Measurements from ENCODE around the gene PKP1. TPM values are rescaled to one million over a fixed set of nuclear protein-coding genes. Genes with fewer than 3 reads are reported as not detected.

The PKP1 gene
- total and polyA plus RNA-seq, 2 of the 4 experiments (the other 2 are of a cell fraction): 0.18 to 0.36 TPM

- 38% methylated on average over 5 of the region's 28 CpGs; no CpG with 5 or more reads in 1 of the 2 experiments for WGBS, 2 experiments (ENCODE audit: extremely low coverage in 2 of 2, insufficient read length in 1 of 2)
- peak overlapping the region; percentile 86 for H2AFZ ChIP-seq (replicated peaks; ENCODE audit: low read length, poor library complexity)
- H3K9ac ChIP-seq (ENCODE audit: low read depth, low read length): no peak overlapping the region
- H3K9me1 ChIP-seq (ENCODE audit: insufficient read depth, low read length): 0 out of 2 replicates have a peak, but pooled peaks cover 9% of the 10 kb centered on the region
- H2BK5ac ChIP-seq (ENCODE audit: low read depth, low read length, poor library complexity, severe bottlenecking): no peak overlapping the region
- H2AK5ac ChIP-seq (ENCODE audit: low read depth, low read length): no peak overlapping the region
- H3K23ac ChIP-seq (ENCODE audit: low read depth, low read length): no peak overlapping the region
- dilution Hi-C loops (cut with HindIII; ENCODE audit: low sequenced_read_pairs, unreplicated experiment): no loop called here
- H3K9me3 ChIP-seq (ENCODE audit: control insufficient read depth, insufficient read depth, low read length): no peaks in the 10 kb centered on the region
- in situ Hi-C loops (cut with MboI; ENCODE audit: low sequenced_read_pairs): loop anchor here (5.0 kb wide), 1 partner anchor 93 kb away; no protein-coding TSS in a partner anchor
- H3K27me3 ChIP-seq (ENCODE audit: control insufficient read depth, insufficient read depth, low read length): peaks cover 2% of the 10 kb centered on the region; the same call in 1 of the 2 replicates
- H3K36me3 ChIP-seq (ENCODE audit: control insufficient read depth, insufficient read depth, low read length): no peaks in the 10 kb centered on the region
- CTCF ChIA-PET: interaction anchor here (0.8 kb wide), 1 partner anchor 10 kb away, joined by 3 read pairs; no protein-coding TSS in a partner anchor
- H2BK20ac ChIP-seq (ENCODE audit: low read depth, low read length): no peak overlapping the region
- H4K91ac ChIP-seq (ENCODE audit: insufficient read depth, low read depth, low read length): no peak overlapping the region
- H4K5ac ChIP-seq (ENCODE audit: low read depth, low read length): no peak overlapping the region
- DNase-seq (peak; percentile 43), ATAC-seq (ENCODE audit: low read depth) (peak; percentile 35; the same call in 1 of the 2 replicates)
- H3K18ac ChIP-seq (ENCODE audit: low read depth, low read length): no peak overlapping the region
- H3K4me3 ChIP-seq (ENCODE audit: insufficient read depth, low read depth, low read length): no peak overlapping the region
- peak overlapping the region; percentile 82 for H2AK9ac ChIP-seq (replicated peaks; ENCODE audit: low read depth, low read length, poor library complexity)
- H3K79me1 ChIP-seq (ENCODE audit: low read depth in 1 of 2, low read length in 2 of 2): no peaks in the 10 kb centered on the region
- no TSS peak for BruUV-seq (replicated peaks)
- no peak overlapping the region for H3K27ac ChIP-seq (ENCODE audit: insufficient read depth, low read length)
- no peak overlapping the region for H3K4ac ChIP-seq (ENCODE audit: low read depth, low read length)
- H4K20me1 ChIP-seq (ENCODE audit: insufficient read depth, low read length): no peaks in the 10 kb centered on the region
- no peak for TF ChIP-seq RFX5 (IDR thresholded peaks at IDR 0.05; ENCODE audit: low read depth, low read length)
- TF ChIP-seq MAZ (IDR thresholded peaks at IDR 0.05; ENCODE audit: borderline replicate concordance, low read depth, low read length): peak; percentile 31; the same call in 1 of the 2 replicates
- H2BK15ac ChIP-seq (ENCODE audit: low read depth, low read length): no peak overlapping the region
- no peak overlapping the region for H2BK120ac ChIP-seq (ENCODE audit: low read depth, low read length)
- intact Hi-C loops (cut with micrococcal nuclease): loop anchor here (10.0 kb wide), 1 partner anchor 1175 kb away; no protein-coding TSS in a partner anchor
- H4K8ac ChIP-seq (ENCODE audit: low read depth in 2 of 2, low read length in 2 of 2): no peak overlapping the region
- peaks cover 6% of the 10 kb centered on the region for H3K4me1 ChIP-seq (ENCODE audit: control insufficient read depth, insufficient read depth, low read length)
- H3K4me2 ChIP-seq (ENCODE audit: low read depth, low read length): no peak overlapping the region
- H3K14ac ChIP-seq (replicated peaks; ENCODE audit: low read depth, low read length): no peak overlapping the region
- H3K56ac ChIP-seq (ENCODE audit: extremely low read depth, insufficient read depth, low read length): no peak overlapping the region
- POLR2A ChIA-PET (ENCODE audit: unreplicated experiment): no interaction called here
These were observed 23.6 kb upstream of the PKP1 start for GRCh38 chr1:201259476-201260235.

Measured in IMR-90 (cell line).